GM12892 (cell line): ENCODE results near the gene GJB3.

Source experiments
- POLR2A ChIP-seq: IDR thresholded peaks from 2 replicates; pipeline ENCODE4 v1.6.1; 2011; ENCODE audit warnings: low read depth, low read length, control low read depth
- POLR2AphosphoS5 ChIP-seq: IDR thresholded peaks from 2 replicates; pipeline ENCODE4 v1.6.1; 2011; ENCODE audit warnings: low read depth, low read length, control low read depth

- TF ChIP-seq POLR2AphosphoS5 (no peak), POLR2A (no peak)
Measured at GRCh38 chr1:34736692-34737091, 44.3 kb upstream of the GJB3 start.
